Natural killer cell (primary cell): ENCODE measurements around the gene SECISBP2L. TPM values are rescaled to one million over a fixed set of nuclear protein-coding genes. Genes with fewer than 3 reads are reported as not detected.

Experiments used
- ATAC-seq, 3 donors: fragments of 150-1000 bp in 2 of 3; fragments of 200-7000 bp in 1 of 3; cut with Tn5 transposase; 1 replicate in 1 of 3; 2 replicates in 2 of 3; pipeline ENCODE4 v1.10.0; 2021; ENCODE audit warnings: mild to moderate bottlenecking in 2 of 3, moderate library complexity in 2 of 3
- DNase-seq, 2 donors: peaks; one replicate each; pipeline versions ENCODE4 v3.0.0 to v3.0.0-alpha.2; 2013 to 2021; ENCODE audit warnings: mixed read lengths in 1 of 2
- H3K27ac ChIP-seq: one replicate; pipeline ENCODE4 v1.5.1; 2013; ENCODE audit warnings: mild to moderate bottlenecking, low read length
- H3K27me3 ChIP-seq: one replicate; pipeline ENCODE4 v1.6.1; 2013; ENCODE audit warnings: low read length; ENCODE audit not compliant: control insufficient read depth, insufficient read depth
- H3K36me3 ChIP-seq: one replicate; pipeline ENCODE4 v1.6.1; 2013; ENCODE audit warnings: low read length; ENCODE audit not compliant: control insufficient read depth, insufficient read depth
- H3K4me1 ChIP-seq: one replicate; pipeline ENCODE4 v1.6.1; 2013; ENCODE audit warnings: low read length; ENCODE audit not compliant: control insufficient read depth, insufficient read depth
- H3K4me3 ChIP-seq: one replicate; pipeline ENCODE4 v1.5.1; 2013; ENCODE audit warnings: low read length
- H3K9me3 ChIP-seq: one replicate; pipeline ENCODE4 v1.6.1; 2013; ENCODE audit warnings: low read length; ENCODE audit not compliant: control insufficient read depth, insufficient read depth
- H3K27ac Mint-ChIP-seq, 2 donors: one replicate each; pipeline ENCODE4 v1.8.0; 2022; ENCODE audit warnings: mild to moderate bottlenecking in 2 of 2, mixed read lengths in 2 of 2, moderate library complexity in 1 of 2
- H3K27me3 Mint-ChIP-seq, 2 donors: one replicate each; pipeline ENCODE4 v1.8.0; 2022; ENCODE audit warnings: low read depth in 2 of 2, mixed read lengths in 2 of 2
- H3K36me3 Mint-ChIP-seq: one replicate; pipeline ENCODE4 v1.8.0; 2022; ENCODE audit warnings: mixed read lengths
- H3K4me1 Mint-ChIP-seq, 2 donors: one replicate each; pipeline ENCODE4 v1.8.0; 2022; ENCODE audit warnings: mixed read lengths in 2 of 2
- H3K4me3 Mint-ChIP-seq: one replicate; pipeline ENCODE4 v1.8.0; 2022; ENCODE audit warnings: mild to moderate bottlenecking, moderate library complexity, mixed read lengths
- H3K9me3 Mint-ChIP-seq, 2 donors: one replicate each; pipeline ENCODE4 v1.8.0; 2022; ENCODE audit warnings: mixed read lengths in 2 of 2
- CTCF ChIP-seq: fragments of 200-600 bp; IDR thresholded peaks from one replicate; pipeline ENCODE4 v1.8.0; 2022; ENCODE audit warnings: antibody characterized with exemption
- WGBS: methylation state at CpG from one replicate; pipeline ENCODE4 v1.1.7; 2013; ENCODE audit warnings: missing lambda C conversion rate; ENCODE audit not compliant: insufficient coverage; 5-methylcytosine and 5-hydroxymethylcytosine counted together
- intact Hi-C: fragments of 100-400 bp; cut with micrococcal nuclease; formaldehyde crosslinking; loops from one replicate; pipeline ENCODE4 v1.14.2; 2022
- total RNA-seq, 4 donors: library from RNA; stranded (reverse); fragments of 120-200 nt in 1 of 4; gene quantifications; one replicate each; pipeline versions ENCODE4 v1.2.3 to v1.2.4, GENCODE V29; 2013 to 2022

The SECISBP2L gene
- total RNA-seq, 3 donors from 2014 or later (not counting 1 experiment from before 2014, with no cell fraction given), result 78.8 to 97.7 (median 93.7) TPM

- intact Hi-C loops, result no loop called here
- 97% methylated on average over 2 of the region's 2 CpGs for WGBS
- H3K4me1 ChIP-seq, result no peaks in the 10 kb centered on the region
- no peak overlapping the region for H3K4me3 ChIP-seq
- no peak for TF ChIP-seq CTCF
- H3K4me1 Mint-ChIP-seq, result peaks cover 0 to 5% of the 10 kb centered on the region in 2 donors
- H3K9me3 ChIP-seq, result no peaks in the 10 kb centered on the region
- H3K9me3 Mint-ChIP-seq, result no peaks in the 10 kb centered on the region
- H3K36me3 Mint-ChIP-seq, result peaks cover 3% of the 10 kb centered on the region
- H3K27ac ChIP-seq, result no peak overlapping the region
- ATAC-seq (no peak), DNase-seq (no peak)
- no peaks in the 10 kb centered on the region for H3K27me3 ChIP-seq
- no peaks in the 10 kb centered on the region for H3K27me3 Mint-ChIP-seq
- no peak overlapping the region for H3K27ac Mint-ChIP-seq
- no peak overlapping the region for H3K4me3 Mint-ChIP-seq
- peaks cover 55% of the 10 kb centered on the region for H3K36me3 ChIP-seq
Observed at GRCh38 chr15:49015896-49016295, 30.4 kb downstream of the SECISBP2L start.

- intact Hi-C loops, result no loop called here
- no peaks in the 10 kb centered on the region for H3K9me3 ChIP-seq
- Mint-ChIP-seq H3K4me1 (peaks cover 4 to 6% of the 10 kb centered on the region in 2 donors), H3K27me3 (no peaks in the 10 kb centered on the region), H3K27ac (no peak overlapping the region), H3K4me3 (no peak overlapping the region), H3K9me3 (peaks cover 0 to 2% of the 10 kb centered on the region in 2 donors), H3K36me3 (peaks cover 16% of the 10 kb centered on the region)
- H3K4me1 ChIP-seq, result no peaks in the 10 kb centered on the region
- no peak for ATAC-seq
- peaks cover 53% of the 10 kb centered on the region for H3K36me3 ChIP-seq
- DNase-seq, result no peak
- WGBS, result 100% methylated on average over 2 of the region's 2 CpGs
- no peak overlapping the region for H3K4me3 ChIP-seq
- H3K27ac ChIP-seq, result no peak overlapping the region
- no peak for TF ChIP-seq CTCF
- H3K27me3 ChIP-seq, result no peaks in the 10 kb centered on the region
Observed at GRCh38 chr15:48999314-48999713, 46.9 kb downstream of the SECISBP2L start.

DNA sequence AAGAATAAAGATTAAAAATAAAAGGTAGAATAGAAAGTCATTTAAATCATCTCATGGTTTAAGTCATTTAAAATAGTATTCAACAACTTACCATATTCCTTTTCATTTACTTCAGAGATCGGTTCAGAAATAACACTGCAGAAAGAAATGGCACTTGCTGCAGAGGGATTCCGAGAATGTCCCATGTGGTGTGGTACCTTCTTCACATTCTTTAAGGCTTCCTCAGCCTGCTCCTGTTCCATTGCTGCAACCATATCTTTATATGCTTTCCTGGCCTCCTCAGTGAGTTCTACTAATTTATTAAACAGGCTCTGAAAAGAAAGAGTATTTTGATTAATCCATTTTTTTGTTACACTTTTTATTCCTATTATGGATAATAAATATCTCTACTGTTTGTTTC, 50.0 kb downstream of the SECISBP2L start:
- WGBS, result 96% methylated on average over 2 of the region's 2 CpGs
- Mint-ChIP-seq H3K4me1 (peaks cover 4 to 6% of the 10 kb centered on the region in 2 donors), H3K27ac (no peak overlapping the region), H3K27me3 (no peaks in the 10 kb centered on the region), H3K9me3 (no peaks in the 10 kb centered on the region), H3K4me3 (no peak overlapping the region), H3K36me3 (peaks cover 29% of the 10 kb centered on the region)
- Histone ChIP-seq H3K27ac (no peak overlapping the region), H3K4me1 (no peaks in the 10 kb centered on the region), H3K4me3 (no peak overlapping the region), H3K9me3 (no peaks in the 10 kb centered on the region), H3K27me3 (no peaks in the 10 kb centered on the region), H3K36me3 (peaks cover 74% of the 10 kb centered on the region)
- intact Hi-C loops, result no loop called here
- no peak for TF ChIP-seq CTCF
- DNase-seq, result no peak
- ATAC-seq, result no peak

- Histone ChIP-seq H3K36me3 (peaks cover 60% of the 10 kb centered on the region), H3K4me1 (no peaks in the 10 kb centered on the region), H3K27ac (no peak overlapping the region), H3K4me3 (no peak overlapping the region), H3K9me3 (no peaks in the 10 kb centered on the region), H3K27me3 (no peaks in the 10 kb centered on the region)
- peaks cover 25% of the 10 kb centered on the region for H3K36me3 Mint-ChIP-seq
- intact Hi-C loops, result no loop called here
- H3K4me3 Mint-ChIP-seq, result no peak overlapping the region
- H3K9me3 Mint-ChIP-seq, result no peaks in the 10 kb centered on the region
- no peak for DNase-seq
- H3K27me3 Mint-ChIP-seq, result no peaks in the 10 kb centered on the region
- H3K4me1 Mint-ChIP-seq, result peaks cover 4 to 6% of the 10 kb centered on the region in 2 donors
- ATAC-seq, result no peak
- H3K27ac Mint-ChIP-seq, result no peak overlapping the region
- no peak for TF ChIP-seq CTCF
Observed at GRCh38 chr15:48993380-48993779, 52.9 kb downstream of the SECISBP2L start.
